Measurements from ENCODE around the gene CNOT2. TPM values are rescaled to one million over a fixed set of nuclear protein-coding genes. Genes with fewer than 3 reads are reported as not detected.
A peak's percentile ranks its signal among the peaks of the same experiment; 100 is the strongest.

Gene CNOT2
- total RNA-seq, 2 donors from 2014 or later, result 96.2 to 96.5 TPM

DNA sequence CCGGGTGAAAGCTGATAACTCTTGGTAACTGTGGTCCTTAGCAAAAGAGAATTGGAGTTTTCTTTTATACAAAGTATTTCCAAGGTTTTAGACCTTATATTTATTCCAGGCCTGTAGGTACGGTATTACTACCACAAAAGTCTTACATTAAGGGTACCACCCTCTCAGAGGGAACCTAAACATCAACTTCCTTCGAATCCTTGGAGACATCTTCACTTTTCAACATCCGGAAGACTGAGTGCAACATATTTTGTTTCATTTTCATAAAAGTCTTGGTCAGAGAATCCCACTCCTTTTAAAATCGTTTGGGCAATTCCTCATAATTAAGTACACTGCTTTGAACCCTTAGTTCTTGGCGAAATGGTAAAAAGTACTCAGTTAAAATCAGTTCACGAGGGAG is 1.2 kb downstream of the CNOT2 start:
- Mint-ChIP-seq H3K36me3 (ENCODE audit: low read depth) (peaks cover 20% of the 10 kb centered on the region), H3K4me1 (peaks cover 43% of the 10 kb centered on the region), H3K9me3 (no peaks in the 10 kb centered on the region), H3K27ac (peak overlapping the region; percentile 97), H3K4me3 (peak overlapping the region; percentile 95), H3K27me3 (ENCODE audit: insufficient read depth) (no peaks in the 10 kb centered on the region)
- TF ChIP-seq, protein P1, sequence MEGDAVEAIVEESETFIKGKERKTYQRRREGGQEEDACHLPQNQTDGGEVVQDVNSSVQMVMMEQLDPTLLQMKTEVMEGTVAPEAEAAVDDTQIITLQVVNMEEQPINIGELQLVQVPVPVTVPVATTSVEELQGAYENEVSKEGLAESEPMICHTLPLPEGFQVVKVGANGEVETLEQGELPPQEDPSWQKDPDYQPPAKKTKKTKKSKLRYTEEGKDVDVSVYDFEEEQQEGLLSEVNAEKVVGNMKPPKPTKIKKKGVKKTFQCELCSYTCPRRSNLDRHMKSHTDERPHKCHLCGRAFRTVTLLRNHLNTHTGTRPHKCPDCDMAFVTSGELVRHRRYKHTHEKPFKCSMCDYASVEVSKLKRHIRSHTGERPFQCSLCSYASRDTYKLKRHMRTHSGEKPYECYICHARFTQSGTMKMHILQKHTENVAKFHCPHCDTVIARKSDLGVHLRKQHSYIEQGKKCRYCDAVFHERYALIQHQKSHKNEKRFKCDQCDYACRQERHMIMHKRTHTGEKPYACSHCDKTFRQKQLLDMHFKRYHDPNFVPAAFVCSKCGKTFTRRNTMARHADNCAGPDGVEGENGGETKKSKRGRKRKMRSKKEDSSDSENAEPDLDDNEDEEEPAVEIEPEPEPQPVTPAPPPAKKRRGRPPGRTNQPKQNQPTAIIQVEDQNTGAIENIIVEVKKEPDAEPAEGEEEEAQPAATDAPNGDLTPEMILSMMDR (conservative IDR thresholded peaks at IDR 0.05), result no peak
- Histone ChIP-seq H3K4me1 (ENCODE audit: control insufficient read depth, insufficient read depth, low read length) (peaks cover 7% of the 10 kb centered on the region), H3K27me3 (ENCODE audit: control insufficient read depth, insufficient read depth, low read length, poor library complexity, severe bottlenecking) (no peaks in the 10 kb centered on the region), H3K36me3 (ENCODE audit: control insufficient read depth, insufficient read depth, low read length) (peaks cover 24% of the 10 kb centered on the region), H3K4me3 (ENCODE audit: low read length) (peak overlapping the region; percentile 91), H3K27ac (ENCODE audit: low read depth, low read length) (peak overlapping the region; percentile 99), H3K9me3 (ENCODE audit: control insufficient read depth, low read length) (no peaks in the 10 kb centered on the region), H3K9ac (ENCODE audit: extremely low read depth, low read length, poor library complexity, severe bottlenecking) (peak overlapping the region; percentile 78)
- 26 to 35% methylated on average over 5 to 7 of the region's 7 CpGs for WGBS, 2 experiments (ENCODE audit: insufficient coverage in 1 of 2, insufficient read length in 1 of 2)
- DNase-seq, result no peak

DNA sequence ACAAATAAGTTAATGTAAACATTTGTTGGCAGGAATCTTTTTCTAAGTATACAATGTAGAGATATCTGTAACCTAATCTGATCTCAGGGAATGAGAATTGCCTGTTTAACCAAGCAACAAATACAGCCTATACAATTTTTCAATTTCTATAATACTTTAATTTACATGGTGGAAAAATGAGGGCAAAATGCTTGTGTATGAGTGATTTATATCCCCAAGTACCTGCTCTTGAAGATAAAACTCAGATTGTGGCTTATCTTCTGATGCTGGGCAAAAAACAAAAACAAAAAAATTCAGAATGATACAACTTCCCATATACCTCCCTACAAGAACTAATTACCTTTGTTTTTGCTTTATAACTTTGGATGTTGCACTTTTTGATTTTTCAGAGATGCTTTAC is 2.2 kb downstream of the CNOT2 start:
- Histone ChIP-seq H3K27ac (ENCODE audit: low read depth, low read length) (no peak overlapping the region), H3K27me3 (ENCODE audit: control insufficient read depth, insufficient read depth, low read length, poor library complexity, severe bottlenecking) (no peaks in the 10 kb centered on the region), H3K4me3 (ENCODE audit: low read length) (peak overlapping the region; percentile 91), H3K4me1 (ENCODE audit: control insufficient read depth, insufficient read depth, low read length) (peaks cover 7% of the 10 kb centered on the region), H3K9me3 (ENCODE audit: control insufficient read depth, low read length) (no peaks in the 10 kb centered on the region), H3K36me3 (ENCODE audit: control insufficient read depth, insufficient read depth, low read length) (peaks cover 13% of the 10 kb centered on the region), H3K9ac (ENCODE audit: extremely low read depth, low read length, poor library complexity, severe bottlenecking) (peak overlapping the region; percentile 78)
- DNase-seq, result no peak
- Mint-ChIP-seq H3K27me3 (ENCODE audit: insufficient read depth) (no peaks in the 10 kb centered on the region), H3K27ac (no peak overlapping the region), H3K36me3 (ENCODE audit: low read depth) (peaks cover 10% of the 10 kb centered on the region), H3K4me1 (peaks cover 47% of the 10 kb centered on the region), H3K4me3 (peak overlapping the region; percentile 95), H3K9me3 (no peaks in the 10 kb centered on the region)
- TF ChIP-seq, protein P1 (conservative IDR thresholded peaks at IDR 0.05), result no peak

DNA sequence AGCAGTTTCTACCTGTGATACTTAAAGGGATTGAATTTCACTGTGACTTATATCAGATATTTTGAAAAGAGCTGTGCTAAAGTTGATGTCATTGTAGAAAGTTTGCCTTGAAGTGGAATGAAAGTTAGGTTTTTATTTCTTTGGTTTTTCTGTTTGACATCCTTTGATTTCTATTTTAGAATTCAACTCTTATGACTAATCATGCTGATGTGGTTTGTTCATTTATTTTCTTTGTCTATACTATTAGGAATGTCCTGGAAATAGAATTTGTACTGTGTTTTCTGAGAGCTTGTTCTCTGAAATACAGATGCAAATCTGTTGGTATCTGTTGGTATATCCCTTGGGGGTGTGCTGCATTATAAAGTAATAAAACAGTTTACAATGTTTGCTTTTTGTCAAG is 3.3 kb downstream of the CNOT2 start:
- TF ChIP-seq, protein P1 (conservative IDR thresholded peaks at IDR 0.05), result no peak
- Mint-ChIP-seq H3K4me1 (peaks cover 56% of the 10 kb centered on the region), H3K9me3 (no peaks in the 10 kb centered on the region), H3K4me3 (no peak overlapping the region), H3K27me3 (ENCODE audit: insufficient read depth) (no peaks in the 10 kb centered on the region), H3K27ac (no peak overlapping the region), H3K36me3 (ENCODE audit: low read depth) (peaks cover 3% of the 10 kb centered on the region)
- Histone ChIP-seq H3K27ac (ENCODE audit: low read depth, low read length) (no peak overlapping the region), H3K36me3 (ENCODE audit: control insufficient read depth, insufficient read depth, low read length) (peaks cover 2% of the 10 kb centered on the region), H3K4me1 (ENCODE audit: control insufficient read depth, insufficient read depth, low read length) (peaks cover 7% of the 10 kb centered on the region), H3K9ac (ENCODE audit: extremely low read depth, low read length, poor library complexity, severe bottlenecking) (no peak overlapping the region), H3K4me3 (ENCODE audit: low read length) (peak overlapping the region; percentile 91), H3K27me3 (ENCODE audit: control insufficient read depth, insufficient read depth, low read length, poor library complexity, severe bottlenecking) (no peaks in the 10 kb centered on the region), H3K9me3 (ENCODE audit: control insufficient read depth, low read length) (no peaks in the 10 kb centered on the region)
- DNase-seq, result no peak

Data from endodermal cell (in vitro differentiated cells).